COLO668 (cell line): ENCODE measurements around the gene TMTC2.

Experiments used
- DNase-seq: peaks from one replicate; lab custom pipeline; 2025; ENCODE audit not compliant: unreplicated experiment; lab: John Stamatoyannopoulos, UW

The TMTC2 gene

GRCh38 chr12:82873951-82874350, 187.2 kb downstream of the TMTC2 start:
- DNase-seq = no peak

GRCh38 chr12:82874945-82875344, 188.2 kb downstream of the TMTC2 start:
- DNase-seq = no peak

- DNase-seq = no peak
Measured at GRCh38 chr12:82876075-82876474, 189.4 kb downstream of the TMTC2 start.

- DNase-seq = no peak
Measured at GRCh38 chr12:82877963-82878362, 191.3 kb downstream of the TMTC2 start.

- no peak for DNase-seq
Measured at GRCh38 chr12:82880442-82880901, 193.8 kb downstream of the TMTC2 start.

- no peak for DNase-seq
Measured at GRCh38 chr12:82883394-82884355, 197.0 kb downstream of the TMTC2 start.

- DNase-seq = no peak
Measured at GRCh38 chr12:82886671-82887340, 200.1 kb downstream of the TMTC2 start.

GRCh38 chr12:82893896-82894295, 207.2 kb downstream of the TMTC2 start:
- DNase-seq = no peak

- no peak for DNase-seq
Measured at GRCh38 chr12:82896277-82896676, 209.6 kb downstream of the TMTC2 start.

DNA sequence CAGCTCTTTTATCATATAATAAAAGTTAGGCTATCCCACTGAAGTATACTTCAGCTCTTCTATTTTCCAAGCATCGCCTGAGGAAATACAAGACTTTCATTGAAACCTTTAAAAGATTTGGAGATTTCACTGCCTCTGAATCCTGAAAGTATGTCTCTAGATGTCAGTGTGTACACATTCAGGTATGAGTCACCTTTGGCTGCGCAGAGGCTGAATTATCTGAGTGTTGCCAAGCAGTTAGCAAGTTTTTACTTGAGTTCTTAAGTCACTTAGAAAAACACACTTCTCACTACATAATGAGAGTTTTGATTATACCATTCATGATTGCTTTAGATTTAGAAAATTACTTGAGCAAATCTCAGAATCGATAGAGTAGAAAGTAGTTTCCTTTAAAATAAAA, 210.3 kb downstream of the TMTC2 start:
- no peak for DNase-seq

DNA sequence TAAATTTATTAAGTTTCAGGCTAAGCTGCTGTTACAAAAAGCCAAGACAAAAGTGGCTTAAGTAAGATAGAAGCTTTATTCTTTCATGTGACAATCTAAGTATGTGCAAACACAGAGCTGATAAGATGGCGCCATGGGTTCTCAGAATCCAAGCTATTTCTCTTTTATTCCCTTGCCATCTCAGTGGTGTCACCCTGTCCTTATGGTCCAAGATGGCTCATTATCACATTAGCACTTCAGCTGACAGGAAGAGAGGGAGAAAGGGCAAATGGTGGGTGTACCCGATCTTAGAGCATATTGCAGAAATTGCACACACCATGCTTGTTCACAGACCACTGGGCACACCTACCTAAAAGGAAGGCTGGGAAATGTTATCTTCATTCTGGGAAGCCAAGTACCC, 211.7 kb downstream of the TMTC2 start:
- DNase-seq = no peak

- DNase-seq = no peak
Measured at GRCh38 chr12:82904219-82904790, 217.6 kb downstream of the TMTC2 start.

GRCh38 chr12:82910246-82910893, 223.7 kb downstream of the TMTC2 start:
- DNase-seq = no peak

GRCh38 chr12:82912406-82912805, 225.7 kb downstream of the TMTC2 start:
- DNase-seq = no peak

- no peak for DNase-seq
Measured at GRCh38 chr12:82919388-82920054, 232.8 kb downstream of the TMTC2 start.

DNA sequence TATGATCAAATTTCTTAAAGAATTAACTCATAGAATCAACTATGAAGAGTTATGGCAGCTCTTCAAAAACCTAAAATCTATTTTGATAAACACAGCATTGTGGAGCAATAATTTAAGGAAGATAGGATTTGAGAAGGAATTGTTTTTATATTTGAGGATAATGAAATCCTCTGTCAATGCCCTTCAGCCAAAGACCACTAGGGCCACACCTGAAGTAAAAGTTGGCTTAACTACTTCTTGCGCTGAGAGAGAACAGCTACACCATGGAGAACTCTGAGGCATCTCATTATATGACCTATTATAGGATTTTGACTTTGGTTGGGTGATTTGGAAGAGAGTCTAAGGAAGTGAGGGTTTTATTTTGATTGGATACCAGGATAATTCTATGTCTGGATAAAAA, 237.2 kb downstream of the TMTC2 start:
- DNase-seq = no peak

DNA sequence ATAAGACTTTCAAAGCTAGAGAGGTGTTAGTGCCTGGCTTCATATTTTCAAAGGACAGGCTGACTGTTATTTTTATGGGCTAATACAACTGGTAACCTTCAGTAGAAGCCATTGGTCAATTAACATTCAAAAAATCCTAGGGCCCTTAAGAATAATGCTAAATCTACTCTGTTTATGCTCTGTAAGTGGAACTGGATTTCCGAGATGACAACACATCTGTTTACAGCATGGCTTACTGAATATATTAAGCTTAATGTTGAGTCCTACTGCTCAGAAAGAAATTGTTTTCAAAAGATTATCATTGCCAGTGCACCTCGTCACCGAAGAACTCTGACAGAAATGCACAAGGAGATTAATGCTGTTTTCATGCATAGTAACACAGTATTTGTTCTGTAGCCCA, 239.9 kb downstream of the TMTC2 start:
- DNase-seq = no peak

- DNase-seq = no peak
Measured at GRCh38 chr12:82930301-82930700, 243.6 kb downstream of the TMTC2 start.

DNA sequence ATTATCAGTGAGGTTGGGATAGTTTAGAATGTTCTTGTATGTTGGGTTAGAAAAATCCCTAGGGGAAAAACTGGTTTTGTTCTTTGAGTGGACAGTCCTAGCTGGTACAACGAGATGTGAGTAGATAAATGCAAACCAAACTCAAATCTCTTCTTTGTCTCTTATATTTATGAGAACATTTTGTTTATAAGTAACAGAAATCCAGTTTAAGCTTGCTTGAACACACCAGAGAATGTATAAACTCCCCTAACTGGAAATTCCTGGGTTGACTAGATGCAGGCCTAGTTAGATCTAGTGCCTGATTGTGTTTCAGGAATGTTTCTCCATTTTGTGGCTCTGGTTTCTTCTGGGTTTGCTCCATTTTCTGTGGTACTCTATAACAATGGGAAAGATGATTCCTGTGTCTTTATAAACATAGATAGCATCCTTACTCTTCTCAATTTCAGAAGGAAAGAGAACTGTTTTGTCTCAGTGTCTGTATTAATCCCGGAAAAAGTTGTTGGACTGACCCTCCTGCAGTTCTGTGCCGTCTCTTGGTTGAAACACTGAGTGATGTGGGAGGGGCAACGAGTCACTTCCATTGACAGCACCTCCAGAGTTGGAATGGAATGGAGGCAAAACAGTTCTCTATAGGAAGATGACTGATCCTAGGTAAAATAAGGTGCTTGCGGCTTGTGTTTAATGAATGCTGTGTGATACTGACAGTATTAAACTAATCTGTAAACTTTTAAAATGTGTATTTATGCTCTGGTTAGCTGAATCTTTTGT, 244.8 kb downstream of the TMTC2 start:
- no peak for DNase-seq

DNA sequence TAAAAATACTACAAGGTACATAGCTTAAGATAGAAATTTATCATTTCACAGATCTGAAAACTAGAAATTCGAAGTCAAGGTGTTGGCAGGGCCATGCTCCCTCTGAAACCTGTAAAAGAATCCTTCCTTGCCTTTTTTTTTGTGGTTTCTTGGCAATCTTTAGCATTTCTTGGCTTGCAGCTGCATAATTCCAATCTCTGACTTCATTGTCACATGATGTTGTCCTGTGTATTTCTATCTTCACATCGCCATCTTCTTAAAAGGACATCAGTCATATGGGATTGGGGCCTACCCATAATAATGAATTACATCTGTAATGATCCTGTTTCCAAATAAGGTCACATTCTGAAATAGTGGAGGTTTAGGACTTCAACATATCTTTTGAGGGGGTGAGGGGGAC, 250.4 kb downstream of the TMTC2 start:
- DNase-seq = no peak
